DOHH2 (cell line): Measurements from ENCODE around the gene CASR.

ENCODE experiments used
- EZH2phosphoT487 ChIP-seq: fragments of 200-600 bp; sonication (generic); IDR thresholded peaks from 2 replicates; pipeline ENCODE4 v1.6.1; 2017; ENCODE audit warnings: borderline replicate concordance, mild to moderate bottlenecking, antibody characterized with exemption, low read length, moderate library complexity, mixed read lengths
- TF ChIP-seq, protein P1 (sequence below): fragments of 200-600 bp; sonication (generic); IDR thresholded peaks from one replicate; pipeline ENCODE4 v1.5.1; 2014; ENCODE audit warnings: antibody characterized with exemption, mild to moderate bottlenecking, low read depth, low read length; ENCODE audit not compliant: poor library complexity, severe bottlenecking

GRCh38 chr3:122324871-122325323 lies 141.4 kb downstream of the CASR start, which contains the start of gene CSTA:
- TF ChIP-seq, protein P1, sequence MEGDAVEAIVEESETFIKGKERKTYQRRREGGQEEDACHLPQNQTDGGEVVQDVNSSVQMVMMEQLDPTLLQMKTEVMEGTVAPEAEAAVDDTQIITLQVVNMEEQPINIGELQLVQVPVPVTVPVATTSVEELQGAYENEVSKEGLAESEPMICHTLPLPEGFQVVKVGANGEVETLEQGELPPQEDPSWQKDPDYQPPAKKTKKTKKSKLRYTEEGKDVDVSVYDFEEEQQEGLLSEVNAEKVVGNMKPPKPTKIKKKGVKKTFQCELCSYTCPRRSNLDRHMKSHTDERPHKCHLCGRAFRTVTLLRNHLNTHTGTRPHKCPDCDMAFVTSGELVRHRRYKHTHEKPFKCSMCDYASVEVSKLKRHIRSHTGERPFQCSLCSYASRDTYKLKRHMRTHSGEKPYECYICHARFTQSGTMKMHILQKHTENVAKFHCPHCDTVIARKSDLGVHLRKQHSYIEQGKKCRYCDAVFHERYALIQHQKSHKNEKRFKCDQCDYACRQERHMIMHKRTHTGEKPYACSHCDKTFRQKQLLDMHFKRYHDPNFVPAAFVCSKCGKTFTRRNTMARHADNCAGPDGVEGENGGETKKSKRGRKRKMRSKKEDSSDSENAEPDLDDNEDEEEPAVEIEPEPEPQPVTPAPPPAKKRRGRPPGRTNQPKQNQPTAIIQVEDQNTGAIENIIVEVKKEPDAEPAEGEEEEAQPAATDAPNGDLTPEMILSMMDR: no peak
- TF ChIP-seq EZH2phosphoT487: no peak
